Measurements from ENCODE around the gene CFAP299.

DNA sequence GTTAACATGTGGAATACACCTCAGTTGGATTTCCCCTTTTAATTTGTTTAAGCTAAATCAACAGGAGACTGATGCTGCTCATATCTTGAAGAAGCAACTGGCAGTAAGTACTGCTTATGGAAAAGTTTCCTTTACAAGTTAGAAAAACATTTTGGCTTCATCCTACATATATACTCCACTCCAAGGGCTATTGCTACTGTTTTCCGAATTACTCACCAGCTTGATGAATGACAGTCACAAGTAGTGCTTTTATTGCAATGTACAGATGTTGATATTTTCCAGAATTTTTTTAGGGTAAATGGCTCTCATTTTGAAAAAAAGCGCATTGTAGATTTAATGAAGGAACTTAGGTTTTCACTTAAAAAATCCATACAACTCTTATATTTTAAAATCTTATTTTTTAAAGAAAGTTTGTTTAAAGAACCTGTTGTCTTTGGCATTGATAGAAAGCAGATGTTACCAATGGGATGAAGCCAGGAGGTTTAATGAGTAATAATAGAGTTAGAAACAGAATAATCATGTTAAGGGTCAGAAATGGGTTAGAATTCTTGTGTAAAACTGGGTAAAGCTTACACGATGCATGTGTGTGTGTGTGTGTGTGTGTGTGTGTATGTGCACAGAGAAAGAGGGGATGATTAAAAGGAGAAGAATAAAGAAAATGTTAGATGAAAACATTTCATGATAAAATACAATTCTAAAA, 272.9 kb downstream of the CFAP299 start:
- no peak for TF ChIP-seq POLR2A (IDR thresholded peaks at IDR 0.05)
- TF ChIP-seq, protein P1, sequence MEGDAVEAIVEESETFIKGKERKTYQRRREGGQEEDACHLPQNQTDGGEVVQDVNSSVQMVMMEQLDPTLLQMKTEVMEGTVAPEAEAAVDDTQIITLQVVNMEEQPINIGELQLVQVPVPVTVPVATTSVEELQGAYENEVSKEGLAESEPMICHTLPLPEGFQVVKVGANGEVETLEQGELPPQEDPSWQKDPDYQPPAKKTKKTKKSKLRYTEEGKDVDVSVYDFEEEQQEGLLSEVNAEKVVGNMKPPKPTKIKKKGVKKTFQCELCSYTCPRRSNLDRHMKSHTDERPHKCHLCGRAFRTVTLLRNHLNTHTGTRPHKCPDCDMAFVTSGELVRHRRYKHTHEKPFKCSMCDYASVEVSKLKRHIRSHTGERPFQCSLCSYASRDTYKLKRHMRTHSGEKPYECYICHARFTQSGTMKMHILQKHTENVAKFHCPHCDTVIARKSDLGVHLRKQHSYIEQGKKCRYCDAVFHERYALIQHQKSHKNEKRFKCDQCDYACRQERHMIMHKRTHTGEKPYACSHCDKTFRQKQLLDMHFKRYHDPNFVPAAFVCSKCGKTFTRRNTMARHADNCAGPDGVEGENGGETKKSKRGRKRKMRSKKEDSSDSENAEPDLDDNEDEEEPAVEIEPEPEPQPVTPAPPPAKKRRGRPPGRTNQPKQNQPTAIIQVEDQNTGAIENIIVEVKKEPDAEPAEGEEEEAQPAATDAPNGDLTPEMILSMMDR (IDR thresholded peaks at IDR 0.05) = no peak
